SK-N-SH treated with all-trans-retinoic acid at 6 μM for 48 hours (cell line): Measurements from ENCODE around the gene AMPD3.

ENCODE experiments used
- ATAC-seq: fragments of 200-7000 bp; cut with Tn5 transposase; 3 replicates; pipeline ENCODE4 v1.9.1; 2020; ENCODE audit warnings: mild to moderate bottlenecking, moderate library complexity
- ARNTL ChIP-seq: fragments of 450-650 bp; formaldehyde crosslinking; IDR thresholded peaks from 2 replicates; pipeline ENCODE4 v1.5.0; 2020; ENCODE audit warnings: low read depth, mild to moderate bottlenecking, moderate library complexity, borderline replicate concordance
- BACH2 ChIP-seq: fragments of 250-450 bp; sonication (Bioruptor Pico); IDR thresholded peaks from 2 replicates; pipeline ENCODE4 v1.9.0; 2021; ENCODE audit warnings: mild to moderate bottlenecking, borderline replicate concordance
- CREB5 ChIP-seq: fragments of 250-450 bp; sonication (Bioruptor Pico); IDR thresholded peaks from 2 replicates; pipeline ENCODE4 v1.5.1; 2020; ENCODE audit warnings: low read depth, mild to moderate bottlenecking, moderate library complexity
- CSDC2 ChIP-seq: fragments of 250-450 bp; sonication (Bioruptor Pico); IDR thresholded peaks from 2 replicates; pipeline ENCODE4 v1.5.0; 2020; ENCODE audit warnings: mild to moderate bottlenecking, moderate library complexity
- ESRRG ChIP-seq: fragments of 250-450 bp; sonication (Bioruptor Pico); IDR thresholded peaks from 2 replicates; pipeline ENCODE4 v1.6.1; 2021; ENCODE audit warnings: mild to moderate bottlenecking
- GLIS3 ChIP-seq: fragments of 250-450 bp; sonication (Bioruptor Pico); IDR thresholded peaks from 2 replicates; pipeline ENCODE4 v1.5.0; 2020; ENCODE audit warnings: mild to moderate bottlenecking, moderate library complexity
- ISL1 ChIP-seq: fragments of 250-450 bp; sonication (Bioruptor Pico); IDR thresholded peaks from 2 replicates; pipeline ENCODE4 v2.1.2; 2022; ENCODE audit warnings: mild to moderate bottlenecking, moderate library complexity
- OSR1 ChIP-seq: fragments of 250-450 bp; sonication (Bioruptor Pico); IDR thresholded peaks from 2 replicates; pipeline ENCODE4 v1.8.0; 2022; ENCODE audit warnings: moderate library complexity, mild to moderate bottlenecking, inconsistent platforms
- PATZ1 ChIP-seq: fragments of 250-450 bp; sonication (Bioruptor Pico); IDR thresholded peaks from 2 replicates; pipeline ENCODE4 v1.8.0; 2020; ENCODE audit warnings: mild to moderate bottlenecking, moderate library complexity, borderline replicate concordance
- POU6F1 ChIP-seq: fragments of 250-450 bp; sonication (Bioruptor Pico); IDR thresholded peaks from 2 replicates; pipeline ENCODE4 v1.8.0; 2021; ENCODE audit warnings: low read depth, mild to moderate bottlenecking, moderate library complexity, borderline replicate concordance
- PPARA ChIP-seq: fragments of 250-450 bp; sonication (Bioruptor Pico); IDR thresholded peaks from 2 replicates; pipeline ENCODE4 v1.5.0; 2020; ENCODE audit warnings: mild to moderate bottlenecking, borderline replicate concordance
- SNAI2 ChIP-seq: fragments of 250-450 bp; sonication (Bioruptor Pico); IDR thresholded peaks from 2 replicates; pipeline ENCODE4 v1.5.0; 2020; ENCODE audit warnings: mild to moderate bottlenecking, moderate library complexity
- TCF4 ChIP-seq: fragments of 250-450 bp; sonication (Bioruptor Pico); IDR thresholded peaks from 2 replicates; pipeline ENCODE4 v1.8.0; 2021; ENCODE audit warnings: mild to moderate bottlenecking, moderate library complexity, borderline replicate concordance
- TOX ChIP-seq: fragments of 250-450 bp; sonication (Bioruptor Pico); IDR thresholded peaks from 2 replicates; pipeline ENCODE4 v1.8.0; 2021; ENCODE audit warnings: mild to moderate bottlenecking, moderate library complexity, borderline replicate concordance
- TSHZ2 ChIP-seq: fragments of 250-450 bp; sonication (Bioruptor Pico); IDR thresholded peaks from 2 replicates; pipeline ENCODE4 v1.5.0; 2020; ENCODE audit warnings: mild to moderate bottlenecking, moderate library complexity
- ZFP3 ChIP-seq: fragments of 250-450 bp; sonication (Bioruptor Pico); IDR thresholded peaks from 2 replicates; pipeline ENCODE4 v1.5.0; 2020; ENCODE audit warnings: mild to moderate bottlenecking, moderate library complexity
- ZNF70 ChIP-seq: fragments of 450-650 bp; formaldehyde crosslinking; IDR thresholded peaks from 2 replicates; pipeline ENCODE4 v1.5.0; 2020; ENCODE audit warnings: mild to moderate bottlenecking, moderate library complexity
- ZNF8 ChIP-seq: fragments of 450-650 bp; formaldehyde crosslinking; IDR thresholded peaks from 2 replicates; pipeline ENCODE4 v1.5.0; 2020; ENCODE audit warnings: mild to moderate bottlenecking, moderate library complexity
- TF ChIP-seq, protein P1 (sequence below): fragments of 250-450 bp; sonication (Bioruptor Pico); IDR thresholded peaks from 2 replicates; pipeline ENCODE4 v1.5.1; 2021; ENCODE audit warnings: mild to moderate bottlenecking, moderate library complexity

The AMPD3 gene

GRCh38 chr11:10506008-10506370 is 50.9 kb downstream of the AMPD3 start:
- no peak for ATAC-seq
- TF ChIP-seq CSDC2 (CRISPR knock-in tag): no peak
- no peak for TF ChIP-seq ZNF8 (CRISPR knock-in tag)
- TF ChIP-seq, protein P1, sequence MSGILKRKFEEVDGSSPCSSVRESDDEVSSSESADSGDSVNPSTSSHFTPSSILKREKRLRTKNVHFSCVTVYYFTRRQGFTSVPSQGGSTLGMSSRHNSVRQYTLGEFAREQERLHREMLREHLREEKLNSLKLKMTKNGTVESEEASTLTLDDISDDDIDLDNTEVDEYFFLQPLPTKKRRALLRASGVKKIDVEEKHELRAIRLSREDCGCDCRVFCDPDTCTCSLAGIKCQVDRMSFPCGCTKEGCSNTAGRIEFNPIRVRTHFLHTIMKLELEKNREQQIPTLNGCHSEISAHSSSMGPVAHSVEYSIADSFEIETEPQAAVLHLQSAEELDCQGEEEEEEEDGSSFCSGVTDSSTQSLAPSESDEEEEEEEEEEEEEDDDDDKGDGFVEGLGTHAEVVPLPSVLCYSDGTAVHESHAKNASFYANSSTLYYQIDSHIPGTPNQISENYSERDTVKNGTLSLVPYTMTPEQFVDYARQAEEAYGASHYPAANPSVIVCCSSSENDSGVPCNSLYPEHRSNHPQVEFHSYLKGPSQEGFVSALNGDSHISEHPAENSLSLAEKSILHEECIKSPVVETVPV (CRISPR knock-in tag): no peak
- no peak for TF ChIP-seq TSHZ2 (CRISPR knock-in tag)
- no peak for TF ChIP-seq SNAI2 (CRISPR knock-in tag)
- no peak for TF ChIP-seq GLIS3
- no peak for TF ChIP-seq TCF4 (CRISPR knock-in tag)
- TF ChIP-seq PATZ1 (CRISPR knock-in tag): no peak
- TF ChIP-seq POU6F1 (CRISPR knock-in tag): no peak
- no peak for TF ChIP-seq ARNTL
- TF ChIP-seq ZNF70: no peak
- no peak for TF ChIP-seq ZFP3 (CRISPR knock-in tag)
- no peak for TF ChIP-seq ISL1 (CRISPR knock-in tag)
- no peak for TF ChIP-seq PPARA
- no peak for TF ChIP-seq OSR1
- no peak for TF ChIP-seq ESRRG

DNA sequence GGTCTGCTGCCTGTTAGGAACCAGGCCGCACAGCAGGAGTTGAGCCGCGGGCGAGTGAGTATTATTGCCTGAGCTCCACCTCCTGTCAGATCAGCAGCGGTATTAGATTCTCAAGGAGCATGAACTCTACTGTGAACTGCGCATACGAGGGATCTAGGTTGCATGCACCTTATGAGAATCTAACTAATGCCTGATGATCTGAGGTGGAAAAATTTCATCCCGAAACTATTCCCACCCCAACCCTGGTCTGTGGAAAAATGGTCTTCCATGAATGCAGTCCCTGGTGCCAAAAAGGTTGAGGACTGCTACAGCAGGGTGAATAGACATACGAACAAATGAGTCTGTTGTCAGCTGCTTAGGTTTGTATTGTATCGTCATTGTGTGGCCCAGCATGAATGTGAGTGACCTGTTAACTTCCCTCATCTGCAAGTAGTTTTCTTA is 56.1 kb downstream of the AMPD3 start:
- TF ChIP-seq PPARA: no peak
- no peak for TF ChIP-seq CREB5
- TF ChIP-seq OSR1: no peak
- TF ChIP-seq TOX (CRISPR knock-in tag): no peak
- TF ChIP-seq TSHZ2 (CRISPR knock-in tag): no peak
- TF ChIP-seq ARNTL: no peak
- TF ChIP-seq, protein P1 (CRISPR knock-in tag): no peak
- no peak for TF ChIP-seq BACH2 (CRISPR knock-in tag)
- ATAC-seq: no peak
